ENCODE results near the gene RNF13.

GRCh38 chr3:149941186-149941585, 128.2 kb downstream of the RNF13 start:
- no peak for TF ChIP-seq CTCF (IDR thresholded peaks at IDR 0.05)
- TF ChIP-seq POLR2AphosphoS5 (IDR thresholded peaks at IDR 0.05; ENCODE audit: low read depth, low read length), result no peak

Measured in Panc1 (cell line).